Measurements from ENCODE around the gene URB2.

The URB2 gene

GRCh38 chr1:229671310-229671709, 45.3 kb downstream of the URB2 start:
- TF ChIP-seq CTCF (IDR thresholded peaks at IDR 0.05) = no peak
- no peak for DNase-seq (ENCODE audit: low spot score)
- Histone ChIP-seq H3K4me3 (no peak overlapping the region), H3K27ac (no peak overlapping the region)

- DNase-seq (ENCODE audit: low spot score) = no peak
- TF ChIP-seq CTCF (IDR thresholded peaks at IDR 0.05) = no peak
- Histone ChIP-seq H3K4me3 (no peak overlapping the region), H3K27ac (no peak overlapping the region)
These were observed 46.2 kb downstream of the URB2 start for GRCh38 chr1:229672246-229672645.

GRCh38 chr1:229674042-229674441, 48.0 kb downstream of the URB2 start:
- Histone ChIP-seq H3K4me3 (no peak overlapping the region), H3K27ac (no peak overlapping the region)
- no peak for DNase-seq (ENCODE audit: low spot score)
- TF ChIP-seq CTCF (IDR thresholded peaks at IDR 0.05) = no peak

GRCh38 chr1:229675396-229675795, 49.3 kb downstream of the URB2 start:
- DNase-seq (ENCODE audit: low spot score) = no peak
- no peak for TF ChIP-seq CTCF (IDR thresholded peaks at IDR 0.05)

GRCh38 chr1:229685149-229685548, 59.1 kb downstream of the URB2 start:
- no peak for TF ChIP-seq CTCF (IDR thresholded peaks at IDR 0.05)

More at GRCh38 chr1:229675396-229675795, 49.3 kb downstream of the URB2 start:
- no peak overlapping the region for H3K4me3 ChIP-seq
- no peak overlapping the region for H3K27ac ChIP-seq

GRCh38 chr1:229689273-229689672, 63.2 kb downstream of the URB2 start:
- TF ChIP-seq CTCF (IDR thresholded peaks at IDR 0.05) = no peak
- H3K4me3 ChIP-seq = no peak overlapping the region
- DNase-seq (ENCODE audit: low spot score) = no peak
- H3K27ac ChIP-seq = no peak overlapping the region

More at GRCh38 chr1:229685149-229685548, 59.1 kb downstream of the URB2 start:
- no peak overlapping the region for H3K4me3 ChIP-seq
- no peak for DNase-seq (ENCODE audit: low spot score)
- no peak overlapping the region for H3K27ac ChIP-seq

GRCh38 chr1:229689904-229690303, 63.9 kb downstream of the URB2 start:
- DNase-seq (ENCODE audit: low spot score) = no peak
- no peak for TF ChIP-seq CTCF (IDR thresholded peaks at IDR 0.05)
- Histone ChIP-seq H3K27ac (no peak overlapping the region), H3K4me3 (no peak overlapping the region)

All from coronary artery (tissue), 2 donors.